Measurements from ENCODE around the gene POMP.

POMP gene

GRCh38 chr13:28705461-28706083 is 46.6 kb downstream of the POMP start:
- H3K4me3 Mint-ChIP-seq, result no peak overlapping the region
- no peak overlapping the region for H3K27ac Mint-ChIP-seq
- no peak for DNase-seq
- H3K27me3 Mint-ChIP-seq, result no peaks in the 10 kb centered on the region
- no peaks in the 10 kb centered on the region for H3K9me3 Mint-ChIP-seq
- peaks cover 9% of the 10 kb centered on the region for H3K4me1 Mint-ChIP-seq
- no peak for ATAC-seq

- no peak overlapping the region for H3K27ac Mint-ChIP-seq
- no peak overlapping the region for H3K4me3 Mint-ChIP-seq
- H3K27me3 Mint-ChIP-seq, result no peaks in the 10 kb centered on the region
- H3K4me1 Mint-ChIP-seq, result peaks cover 9% of the 10 kb centered on the region
- ATAC-seq (peak; percentile 98), DNase-seq (peak; percentile 9 to 15)
- no peaks in the 10 kb centered on the region for H3K9me3 Mint-ChIP-seq
Observed at GRCh38 chr13:28707629-28708427, 48.9 kb downstream of the POMP start.

DNA sequence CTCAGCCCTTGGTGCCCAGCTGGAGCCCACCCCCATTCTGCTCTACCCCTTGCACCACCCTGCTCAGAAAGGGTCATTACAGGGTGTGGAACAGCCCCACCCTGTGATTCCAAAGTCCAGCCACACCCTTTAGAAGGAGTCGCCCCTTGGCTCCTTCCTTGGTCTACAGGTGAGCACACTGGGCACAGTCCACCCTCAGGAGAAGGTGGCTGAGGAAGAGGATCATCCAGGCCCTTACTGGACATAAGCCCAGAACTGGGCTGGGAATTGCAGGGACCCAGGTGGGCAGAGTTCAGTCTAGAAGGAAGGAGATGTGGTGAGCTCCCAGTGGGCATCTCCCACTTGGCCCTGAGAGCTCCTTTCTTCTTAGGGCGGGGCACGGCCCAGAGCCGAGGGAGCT is 51.2 kb downstream of the POMP start:
- H3K9me3 Mint-ChIP-seq, result no peaks in the 10 kb centered on the region
- H3K27ac Mint-ChIP-seq, result no peak overlapping the region
- DNase-seq (no peak), ATAC-seq (no peak)
- H3K4me3 Mint-ChIP-seq, result no peak overlapping the region
- peaks cover 14% of the 10 kb centered on the region for H3K4me1 Mint-ChIP-seq
- no peaks in the 10 kb centered on the region for H3K27me3 Mint-ChIP-seq

DNA sequence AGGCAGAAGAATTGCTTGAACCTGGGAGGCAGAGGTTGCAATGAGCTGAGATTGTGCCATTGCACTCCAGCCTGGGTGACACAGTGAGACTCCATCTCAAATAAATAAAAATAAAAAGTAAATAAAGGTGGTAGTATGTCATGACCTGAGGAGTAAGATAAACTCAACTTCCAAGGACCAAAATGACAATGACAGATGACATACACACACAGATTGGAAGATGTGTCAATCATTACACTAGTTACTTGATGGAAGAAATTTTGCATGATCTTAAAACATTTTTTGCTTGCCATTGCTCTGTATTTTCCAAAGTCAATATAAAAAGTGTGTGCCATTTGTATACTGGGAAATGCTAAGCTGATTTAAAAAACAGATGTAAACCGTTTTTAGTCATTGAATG is 55.7 kb downstream of the POMP start:
- no peak for ATAC-seq
- no peak for DNase-seq
- H3K27me3 Mint-ChIP-seq, result no peaks in the 10 kb centered on the region
- H3K27ac Mint-ChIP-seq, result no peak overlapping the region
- H3K4me1 Mint-ChIP-seq, result peaks cover 32% of the 10 kb centered on the region
- no peak overlapping the region for H3K4me3 Mint-ChIP-seq
- no peaks in the 10 kb centered on the region for H3K9me3 Mint-ChIP-seq

- DNase-seq (no peak), ATAC-seq (no peak)
- H3K27ac Mint-ChIP-seq, result no peak overlapping the region
- no peak overlapping the region for H3K4me3 Mint-ChIP-seq
- H3K4me1 Mint-ChIP-seq, result peaks cover 33% of the 10 kb centered on the region
- H3K27me3 Mint-ChIP-seq, result no peaks in the 10 kb centered on the region
- H3K9me3 Mint-ChIP-seq, result no peaks in the 10 kb centered on the region
Observed at GRCh38 chr13:28716511-28716910, 57.6 kb downstream of the POMP start.

DNA sequence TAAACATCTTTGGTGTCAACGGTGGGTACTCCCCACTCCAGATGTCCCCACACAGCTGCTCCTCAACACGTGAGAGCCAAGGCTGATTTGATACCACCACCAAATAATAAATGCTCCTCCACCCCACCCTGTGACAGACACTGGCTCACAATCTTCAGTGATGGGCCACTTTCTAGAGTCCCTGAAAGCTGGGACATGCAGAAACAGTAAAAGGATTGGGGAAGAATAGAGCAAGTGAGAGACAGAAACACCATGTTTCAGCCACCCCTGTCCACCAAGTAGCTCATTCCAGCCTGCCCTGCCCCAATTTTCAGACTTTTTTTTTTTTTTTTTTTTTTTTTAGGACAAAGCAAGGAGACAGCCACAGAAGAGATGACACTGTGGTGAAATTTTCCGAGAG is 58.2 kb downstream of the POMP start:
- no peaks in the 10 kb centered on the region for H3K9me3 Mint-ChIP-seq
- ATAC-seq, result no peak
- DNase-seq, result no peak
- H3K27me3 Mint-ChIP-seq, result no peaks in the 10 kb centered on the region
- peaks cover 33% of the 10 kb centered on the region for H3K4me1 Mint-ChIP-seq
- peak overlapping the region; percentile 64 to 99 for H3K4me3 Mint-ChIP-seq
- no peak overlapping the region for H3K27ac Mint-ChIP-seq

GRCh38 chr13:28718196-28718542 is 59.2 kb downstream of the POMP start:
- ATAC-seq (peak; percentile 62), DNase-seq (no peak)
- Mint-ChIP-seq H3K27ac (peak overlapping the region; percentile 91 to 98), H3K9me3 (no peaks in the 10 kb centered on the region), H3K27me3 (no peaks in the 10 kb centered on the region), H3K4me3 (peak overlapping the region; percentile 97 to 99), H3K4me1 (peaks cover 33% of the 10 kb centered on the region)

- no peaks in the 10 kb centered on the region for H3K27me3 Mint-ChIP-seq
Observed at GRCh38 chr13:28718543-28719226, 59.8 kb downstream of the POMP start, which contains the start of gene SLC46A3. SLC46A3 (minus strand) TSS chr13:28718970; CDS start chr13:28717998, 972 bp downstream.

GRCh38 chr13:28719227-28720055 is 60.5 kb downstream of the POMP start:
- Mint-ChIP-seq H3K4me1 (peaks cover 33% of the 10 kb centered on the region), H3K27me3 (no peaks in the 10 kb centered on the region), H3K27ac (peak overlapping the region; percentile 98 to 99), H3K9me3 (no peaks in the 10 kb centered on the region), H3K4me3 (peak overlapping the region; percentile 97 to 99)
- peak; percentile 10 for ATAC-seq
- DNase-seq, result no peak

More at GRCh38 chr13:28718543-28719226, 59.8 kb downstream of the POMP start, which contains the start of gene SLC46A3:
- peak; percentile 99 for ATAC-seq
- peak; percentile 95 to 97 for DNase-seq
- Mint-ChIP-seq H3K4me3 (peak within 1 kb of the TSS; percentile 97 to 99), H3K9me3 (no peaks in the 10 kb centered on the region), H3K4me1 (peaks cover 33% of the 10 kb centered on the region), H3K27ac (peak within 1 kb of the TSS; percentile 98 to 99)

- no peak overlapping the region for H3K27ac Mint-ChIP-seq
- H3K4me3 Mint-ChIP-seq, result no peak overlapping the region
- ATAC-seq, result no peak
- no peak for DNase-seq
- peaks cover 9% of the 10 kb centered on the region for H3K4me1 Mint-ChIP-seq
- no peaks in the 10 kb centered on the region for H3K9me3 Mint-ChIP-seq
- H3K27me3 Mint-ChIP-seq, result peaks cover 10% of the 10 kb centered on the region
Observed at GRCh38 chr13:28723806-28724205, 64.9 kb downstream of the POMP start.

- peaks cover 10% of the 10 kb centered on the region for H3K27me3 Mint-ChIP-seq
- H3K27ac Mint-ChIP-seq, result no peak overlapping the region
- no peak overlapping the region for H3K4me3 Mint-ChIP-seq
- DNase-seq (no peak), ATAC-seq (no peak)
- H3K9me3 Mint-ChIP-seq, result no peaks in the 10 kb centered on the region
- no peaks in the 10 kb centered on the region for H3K4me1 Mint-ChIP-seq
Observed at GRCh38 chr13:28725046-28725610, 66.2 kb downstream of the POMP start.

Measured in stimulated activated naive CD8-positive, alpha-beta T cell treated with anti-CD3 and anti-CD28 coated beads, Interleukin-15, amount 100 ng/mL, for 72 hours (primary cell).